GM13977 (cell line): ENCODE data around the gene HNRNPA3.
"Not testable (repeated sequence)": the region's sequence is repeated elsewhere in the genome, so short reads cannot be mapped to it uniquely, and the experiment has no call there.

Experiments
- DNase-seq: peaks from one replicate; pipeline ENCODE4 v3.0.0; 2012; ENCODE audit warnings: low spot score
- in situ Hi-C: fragments of 300-500 bp; cut with MboI; formaldehyde crosslinking; loops from one replicate; pipeline ENCODE4 v1.12.0; 2022; ENCODE audit warnings: low sequenced_read_pairs, low pct_unique_long_range_greater_than_20kb, mixed read lengths, inconsistent platforms; ENCODE audit not compliant: unreplicated experiment
- TF ChIP-seq, protein P1 (sequence below): IDR thresholded peaks from 2 replicates; pipeline ENCODE4 v1.5.1; 2012; ENCODE audit warnings: mild to moderate bottlenecking, control low read depth; ENCODE audit not compliant: insufficient read depth; ENCODE audit errors: extremely low read depth, missing control alignments

HNRNPA3 gene

DNA sequence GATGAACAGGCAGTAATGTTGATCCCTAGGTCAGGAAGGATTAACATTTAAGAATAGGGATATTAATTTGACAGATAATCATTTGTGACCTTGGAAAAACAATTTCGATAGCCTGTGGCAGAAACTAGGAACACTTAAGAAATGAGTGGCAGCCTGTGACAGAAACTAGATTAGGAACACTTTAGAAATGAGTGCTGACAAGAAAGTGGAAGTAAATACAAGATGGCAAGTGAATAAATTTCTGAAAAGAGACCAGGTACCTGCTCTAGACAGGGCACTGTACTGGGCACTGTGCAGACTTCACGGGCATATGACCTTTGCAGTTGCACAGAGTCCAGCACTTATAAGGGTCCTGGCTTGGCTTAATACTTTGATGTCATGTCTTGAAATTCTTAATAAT is 5.5 kb upstream of the HNRNPA3 start:
- TF ChIP-seq, protein P1, sequence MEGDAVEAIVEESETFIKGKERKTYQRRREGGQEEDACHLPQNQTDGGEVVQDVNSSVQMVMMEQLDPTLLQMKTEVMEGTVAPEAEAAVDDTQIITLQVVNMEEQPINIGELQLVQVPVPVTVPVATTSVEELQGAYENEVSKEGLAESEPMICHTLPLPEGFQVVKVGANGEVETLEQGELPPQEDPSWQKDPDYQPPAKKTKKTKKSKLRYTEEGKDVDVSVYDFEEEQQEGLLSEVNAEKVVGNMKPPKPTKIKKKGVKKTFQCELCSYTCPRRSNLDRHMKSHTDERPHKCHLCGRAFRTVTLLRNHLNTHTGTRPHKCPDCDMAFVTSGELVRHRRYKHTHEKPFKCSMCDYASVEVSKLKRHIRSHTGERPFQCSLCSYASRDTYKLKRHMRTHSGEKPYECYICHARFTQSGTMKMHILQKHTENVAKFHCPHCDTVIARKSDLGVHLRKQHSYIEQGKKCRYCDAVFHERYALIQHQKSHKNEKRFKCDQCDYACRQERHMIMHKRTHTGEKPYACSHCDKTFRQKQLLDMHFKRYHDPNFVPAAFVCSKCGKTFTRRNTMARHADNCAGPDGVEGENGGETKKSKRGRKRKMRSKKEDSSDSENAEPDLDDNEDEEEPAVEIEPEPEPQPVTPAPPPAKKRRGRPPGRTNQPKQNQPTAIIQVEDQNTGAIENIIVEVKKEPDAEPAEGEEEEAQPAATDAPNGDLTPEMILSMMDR: no peak
- in situ Hi-C loops: no loop called here
- peak; percentile 28 for DNase-seq

DNA sequence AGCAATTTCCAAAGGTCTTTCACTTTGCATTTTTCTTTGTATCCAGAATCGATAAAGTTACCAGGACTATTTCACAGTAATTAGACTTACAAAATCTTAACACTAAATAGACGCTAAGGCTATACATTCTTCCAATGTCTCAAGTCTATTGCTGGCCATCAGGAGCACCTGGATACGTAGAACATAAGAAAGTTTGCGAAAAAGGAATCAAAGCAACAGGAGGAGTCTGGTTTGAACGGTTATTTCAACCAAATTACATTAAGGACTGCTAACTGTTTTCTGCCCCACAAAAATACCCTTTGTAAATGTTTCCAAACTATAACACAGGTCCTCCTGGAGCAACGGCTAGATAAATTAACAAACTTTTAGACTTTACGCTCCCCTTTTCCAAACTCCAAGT is 1.4 kb upstream of the HNRNPA3 start:
- in situ Hi-C loops: no loop called here
- TF ChIP-seq, protein P1: no peak
- no peak for DNase-seq

DNA sequence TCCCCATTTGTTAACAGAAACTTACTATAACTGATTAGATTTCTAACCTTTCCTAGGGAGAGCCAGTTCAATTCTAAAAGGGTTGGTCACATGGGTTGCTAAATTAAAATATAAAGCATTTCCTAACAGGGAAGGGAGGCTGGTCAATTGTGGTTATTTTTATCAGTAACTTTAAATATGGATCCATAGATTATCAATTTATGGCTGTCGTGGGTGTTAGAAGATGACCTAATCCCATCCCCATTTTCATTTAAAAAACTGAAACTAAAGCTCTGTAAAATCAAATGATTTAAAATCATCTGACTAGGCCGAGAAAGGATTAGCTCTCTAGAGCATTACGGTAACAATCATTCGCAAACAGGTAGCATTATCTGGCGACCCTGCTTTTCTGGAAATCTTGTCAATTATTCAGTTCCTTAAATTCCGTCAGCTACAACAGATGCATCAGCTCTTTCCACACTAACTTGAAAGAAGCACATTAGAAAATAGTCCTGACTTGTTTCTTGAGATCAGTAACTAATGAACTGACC is 953 bp upstream of the HNRNPA3 start:
- TF ChIP-seq, protein P1: no peak
- in situ Hi-C loops: no loop called here
- DNase-seq: no peak

DNA sequence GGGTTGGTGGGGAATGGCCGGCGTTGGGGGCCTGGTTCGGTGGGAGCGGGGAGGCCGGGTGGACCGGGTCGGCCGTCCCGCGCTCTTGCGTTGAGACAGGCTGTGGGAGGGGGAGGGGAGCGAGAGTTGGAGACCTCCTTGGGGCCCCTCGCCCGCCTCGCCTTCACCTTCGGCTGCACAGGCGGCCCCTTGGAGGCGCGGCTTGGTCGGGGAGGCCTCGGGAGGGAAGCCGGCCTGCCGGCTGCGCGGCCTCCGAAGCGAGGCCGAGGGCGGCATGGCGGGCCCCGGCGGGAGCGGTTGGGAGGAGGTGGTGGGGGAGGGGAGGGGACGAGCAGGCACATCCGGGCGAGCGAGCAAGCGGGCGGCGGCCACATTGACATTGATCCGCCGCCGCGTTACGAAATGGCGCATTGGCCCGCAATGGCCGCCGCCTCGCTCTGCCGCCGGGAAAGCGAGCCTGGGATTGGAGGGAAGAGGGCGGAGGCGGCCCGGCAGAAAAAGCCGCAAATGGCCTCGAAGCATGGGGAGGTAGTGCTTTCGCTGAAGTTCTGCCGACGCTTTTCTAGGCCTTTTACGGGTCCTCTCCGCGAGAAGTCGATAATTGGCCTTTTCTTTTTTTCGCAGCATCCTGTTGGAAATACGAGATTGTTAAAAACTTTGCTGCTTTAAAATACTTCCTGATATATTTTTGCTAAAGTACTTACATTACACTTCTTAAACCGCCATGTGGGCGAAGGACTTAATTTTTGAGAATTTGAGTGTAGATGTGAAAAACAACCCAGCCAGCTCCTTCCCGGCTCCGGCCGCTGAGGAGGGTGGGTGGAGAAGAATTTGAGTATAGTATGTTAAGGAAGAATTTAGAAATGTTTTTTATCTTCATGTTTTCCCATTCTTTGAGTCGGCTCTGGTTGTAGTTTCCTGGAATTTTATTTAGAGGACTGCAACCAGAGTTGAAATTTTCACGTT is 580 bp downstream of the HNRNPA3 start:
- in situ Hi-C loops: no loop called here
- TF ChIP-seq, protein P1: no peak
- DNase-seq: peak; percentile 91

DNA sequence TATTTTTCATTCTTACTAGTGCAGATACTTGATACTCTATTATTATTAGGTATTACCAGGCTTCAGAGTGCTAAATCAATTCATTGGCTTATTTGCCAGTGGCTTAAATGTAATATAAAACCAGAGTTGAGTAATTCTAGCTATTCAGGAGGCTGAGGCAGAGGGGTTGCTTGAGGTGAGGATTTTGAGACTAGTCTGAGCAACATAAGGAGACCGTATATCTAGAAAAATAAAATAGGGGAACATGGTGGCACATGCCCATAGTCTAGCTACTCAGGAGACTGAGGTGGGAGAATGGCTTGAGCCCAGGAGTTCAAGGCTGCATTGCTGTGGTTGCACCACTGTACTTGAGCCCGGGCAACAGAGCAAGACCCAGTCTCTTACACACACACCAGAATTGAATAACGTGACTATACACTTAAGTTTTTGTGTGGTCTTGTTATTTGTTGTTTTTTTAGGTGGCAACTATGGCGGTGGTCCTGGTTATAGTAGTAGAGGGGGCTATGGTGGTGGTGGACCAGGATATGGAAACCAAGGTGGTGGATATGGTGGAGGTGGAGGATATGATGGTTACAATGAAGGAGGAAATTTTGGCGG is 4.8 kb downstream of the HNRNPA3 start:
- no peak for DNase-seq
- in situ Hi-C loops: no loop called here
- TF ChIP-seq, protein P1: no peak

DNA sequence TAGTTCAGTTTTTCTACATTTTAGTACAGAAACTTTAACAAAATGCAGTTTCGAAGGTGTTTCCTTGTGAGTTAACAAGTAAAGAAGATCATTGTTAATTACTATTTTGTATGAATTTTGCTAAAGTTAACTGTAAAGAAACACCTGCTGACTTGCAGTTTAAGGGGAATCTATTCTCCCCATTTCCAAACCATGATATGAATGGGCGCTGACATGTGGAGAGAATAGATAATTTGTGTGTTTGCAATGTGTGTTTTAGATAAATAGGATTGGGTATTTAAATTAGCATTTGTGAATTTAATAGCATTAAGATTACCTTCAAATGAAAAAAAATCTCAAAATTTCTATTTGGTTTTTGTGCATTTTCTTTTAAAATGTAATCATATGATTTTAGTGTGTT is 7.2 kb downstream of the HNRNPA3 start:
- in situ Hi-C loops, DNase-seq: not testable (repeated sequence)

DNA sequence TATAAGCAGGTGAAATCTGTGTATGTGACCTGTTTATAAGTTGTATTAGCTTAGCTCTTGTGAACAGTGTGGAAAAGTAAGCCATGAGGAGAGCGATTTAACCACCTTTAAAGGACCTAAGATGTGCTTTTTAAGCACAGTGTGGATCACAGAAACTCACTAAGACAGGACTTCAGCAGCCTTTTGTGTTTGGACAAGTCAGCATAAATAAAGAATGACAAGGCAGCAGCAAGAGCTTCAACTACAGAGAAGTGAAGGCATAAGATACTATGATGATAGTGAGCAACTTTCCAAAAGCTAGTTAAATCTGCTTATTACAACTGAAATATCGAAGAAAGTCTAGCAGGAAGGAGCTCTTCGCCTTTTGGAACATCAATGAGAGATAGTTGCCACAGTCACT is 8.9 kb downstream of the HNRNPA3 start:
- in situ Hi-C loops: no loop called here
- no peak for DNase-seq
- TF ChIP-seq, protein P1: no peak
